NCI-H748 (cell line): ENCODE measurements around the gene ZNF800.

Experiments used
- DNase-seq: peaks from one replicate; lab custom pipeline; 2025; ENCODE audit not compliant: unreplicated experiment; lab: John Stamatoyannopoulos, UW

The ZNF800 gene

DNA sequence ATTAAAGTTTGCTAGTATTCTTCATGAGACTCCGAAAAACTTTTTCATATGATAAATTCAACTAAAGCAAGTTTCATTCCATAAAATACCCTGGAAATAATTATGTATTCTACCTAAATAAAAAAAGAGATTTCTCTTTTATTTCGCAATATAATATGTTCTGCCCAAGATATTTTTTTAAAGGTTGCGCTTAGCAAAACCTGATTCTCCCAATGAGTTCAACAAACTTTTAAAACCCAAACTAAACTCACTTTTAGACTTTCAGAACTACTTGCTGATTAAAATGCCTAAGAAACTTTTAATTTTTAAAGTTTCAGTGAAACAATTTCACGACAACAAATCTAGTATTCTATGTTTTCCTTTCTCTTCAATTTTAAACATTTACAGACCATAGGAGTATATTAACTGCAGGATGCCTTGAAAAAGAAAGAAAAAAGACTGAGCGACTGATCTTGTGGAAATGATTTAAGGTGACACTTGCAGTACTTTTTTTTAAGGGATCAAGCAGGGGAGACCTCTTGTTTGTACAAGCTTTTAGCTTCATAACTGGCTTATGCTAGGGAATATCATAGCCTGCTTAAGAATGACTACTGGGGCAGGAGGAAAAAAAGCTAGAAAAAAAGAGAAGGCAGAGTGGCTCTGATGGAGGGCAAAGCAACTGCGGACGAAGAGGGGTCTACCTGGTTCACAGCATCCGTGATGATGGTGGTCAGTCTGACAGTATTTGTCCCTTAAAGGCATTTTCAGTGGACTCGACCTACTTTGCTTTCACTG, 1.5 kb downstream of the ZNF800 start:
- DNase-seq, result no peak

- DNase-seq, result no peak
These were observed 2.2 kb downstream of the ZNF800 start for GRCh38 chr7:127390186-127390816.

GRCh38 chr7:127389321-127389720, 3.2 kb downstream of the ZNF800 start:
- DNase-seq, result no peak

DNA sequence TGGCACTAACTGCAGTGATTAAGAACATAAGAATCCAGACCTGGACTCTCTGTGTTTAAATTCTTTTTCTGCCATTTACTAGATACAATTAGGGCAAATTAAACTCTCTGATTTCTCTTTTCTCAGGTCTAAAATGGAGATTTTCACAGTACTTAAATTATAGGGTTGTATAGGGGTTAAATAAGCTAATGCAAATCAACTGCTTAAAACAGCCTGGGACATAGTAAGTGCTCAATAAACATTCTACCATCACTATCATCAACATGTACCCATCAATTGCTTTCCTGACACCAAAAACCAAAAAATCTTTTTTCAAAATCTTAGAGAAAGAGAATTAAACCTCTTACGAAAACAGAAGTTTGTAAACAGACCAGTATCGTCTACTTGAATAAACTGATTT, 4.5 kb downstream of the ZNF800 start:
- no peak for DNase-seq

- DNase-seq, result no peak
These were observed 9.2 kb downstream of the ZNF800 start for GRCh38 chr7:127383123-127383835.

DNA sequence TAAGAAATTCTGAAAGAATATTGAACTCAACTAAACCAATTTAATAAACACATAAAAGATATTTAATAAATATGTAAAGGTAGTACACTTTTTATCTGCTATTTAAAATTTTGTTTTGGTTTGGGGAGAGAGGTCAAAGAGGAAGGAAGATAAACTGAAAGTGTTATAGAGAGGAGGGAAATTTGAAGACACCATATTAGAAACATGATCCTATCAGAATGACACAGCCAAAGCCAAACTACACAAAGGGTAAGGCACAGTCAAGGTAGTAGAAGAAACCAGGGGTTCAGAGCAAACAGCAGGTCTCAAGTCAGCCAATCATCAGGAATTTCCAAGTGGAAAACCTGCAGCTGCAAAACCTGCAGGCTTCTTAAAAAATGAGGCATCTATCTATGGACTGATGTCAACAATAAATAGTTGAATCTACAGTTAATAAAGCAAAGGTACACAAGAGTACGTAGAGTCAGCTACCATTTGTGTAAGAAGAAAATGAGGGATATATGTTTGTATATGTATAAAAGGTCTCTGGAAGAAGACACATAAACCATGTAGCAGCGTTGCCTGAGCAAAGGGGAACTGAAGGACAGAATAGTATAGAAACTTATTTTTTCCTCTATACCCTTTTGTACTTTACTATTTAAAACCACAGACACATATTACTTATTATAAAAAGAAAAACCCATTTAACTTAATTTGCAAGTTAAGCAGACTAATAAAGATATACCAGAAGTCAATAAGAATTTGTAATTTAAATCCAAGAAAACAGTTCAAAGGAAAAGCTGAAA, 10.0 kb downstream of the ZNF800 start:
- DNase-seq, result no peak

- DNase-seq, result no peak
These were observed 12.0 kb downstream of the ZNF800 start for GRCh38 chr7:127380479-127380878.

- DNase-seq, result no peak
These were observed 12.9 kb downstream of the ZNF800 start for GRCh38 chr7:127379642-127380041.

DNA sequence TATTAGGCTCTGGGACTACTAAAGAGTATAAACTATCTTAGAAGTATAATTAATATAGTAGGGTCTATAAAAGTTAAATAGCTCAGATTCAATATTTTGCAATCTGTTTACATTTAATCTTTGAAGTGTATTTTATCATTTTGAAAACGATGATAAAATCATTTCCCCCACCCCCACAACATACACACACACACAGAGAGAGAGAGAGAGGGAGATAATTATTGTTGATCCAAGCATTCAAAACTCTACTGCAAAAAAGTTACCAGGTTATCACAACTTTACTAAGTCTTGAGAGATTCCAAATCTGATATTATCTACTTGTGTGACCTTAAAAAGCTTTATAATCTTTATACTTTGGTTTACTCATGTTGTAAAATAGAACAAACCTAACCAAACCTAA, 14.0 kb downstream of the ZNF800 start:
- DNase-seq, result no peak

GRCh38 chr7:127377425-127377824, 15.1 kb downstream of the ZNF800 start:
- DNase-seq, result no peak

GRCh38 chr7:127375631-127376030, 16.9 kb downstream of the ZNF800 start:
- DNase-seq, result no peak

DNA sequence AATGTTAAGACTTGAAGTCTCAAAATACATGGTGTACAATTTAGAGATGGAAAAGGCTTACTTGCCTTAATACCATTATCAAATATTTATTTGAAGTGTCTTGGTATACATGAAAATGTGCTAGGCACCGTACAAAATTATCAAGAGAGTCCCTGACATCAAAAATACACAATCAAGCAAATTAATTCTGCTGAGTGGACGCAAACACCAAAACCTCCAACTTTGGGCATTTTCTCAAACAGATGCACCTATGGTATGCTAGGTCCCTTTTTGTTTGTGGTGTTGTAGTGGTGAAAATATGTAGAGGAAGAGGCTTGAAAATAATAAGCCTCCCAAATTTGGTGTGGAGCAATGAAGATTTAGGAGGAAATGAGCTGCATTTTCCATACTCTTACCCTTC, 24.8 kb downstream of the ZNF800 start:
- DNase-seq, result no peak

- no peak for DNase-seq
These were observed 25.8 kb downstream of the ZNF800 start for GRCh38 chr7:127366680-127367079.

- DNase-seq, result no peak
These were observed 26.6 kb downstream of the ZNF800 start for GRCh38 chr7:127365957-127366315.

GRCh38 chr7:127365164-127365956, 27.1 kb downstream of the ZNF800 start:
- no peak for DNase-seq

DNA sequence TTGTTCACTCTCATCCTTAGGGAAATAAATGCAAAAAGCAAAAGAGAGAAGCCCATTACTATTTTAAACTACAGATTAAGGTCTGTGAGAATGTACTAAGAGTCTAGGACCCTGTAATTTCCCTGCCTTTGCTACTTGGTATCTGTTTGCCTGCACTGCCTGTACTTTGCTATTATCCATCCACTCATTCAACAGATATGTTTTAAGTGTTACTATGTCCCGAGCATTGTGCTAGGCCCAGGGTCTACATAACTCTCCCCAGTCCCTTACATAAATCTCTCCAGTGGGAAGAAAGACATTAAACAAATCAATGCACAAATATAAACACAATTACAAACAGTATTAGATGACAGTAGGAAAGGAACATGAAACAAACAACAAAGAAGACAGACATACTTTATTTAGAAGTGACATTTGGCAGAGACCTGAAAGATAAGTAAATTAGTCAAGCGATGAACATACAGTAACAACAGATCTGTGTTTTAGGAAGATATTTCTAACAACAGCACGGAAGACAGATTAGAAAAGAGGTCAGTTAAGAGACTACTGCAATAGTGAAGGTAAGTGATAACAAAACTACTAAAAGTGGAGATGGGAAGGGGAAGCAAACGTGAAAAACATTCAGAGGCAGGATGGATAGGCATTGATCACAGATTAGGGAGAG, 30.0 kb downstream of the ZNF800 start:
- no peak for DNase-seq

DNA sequence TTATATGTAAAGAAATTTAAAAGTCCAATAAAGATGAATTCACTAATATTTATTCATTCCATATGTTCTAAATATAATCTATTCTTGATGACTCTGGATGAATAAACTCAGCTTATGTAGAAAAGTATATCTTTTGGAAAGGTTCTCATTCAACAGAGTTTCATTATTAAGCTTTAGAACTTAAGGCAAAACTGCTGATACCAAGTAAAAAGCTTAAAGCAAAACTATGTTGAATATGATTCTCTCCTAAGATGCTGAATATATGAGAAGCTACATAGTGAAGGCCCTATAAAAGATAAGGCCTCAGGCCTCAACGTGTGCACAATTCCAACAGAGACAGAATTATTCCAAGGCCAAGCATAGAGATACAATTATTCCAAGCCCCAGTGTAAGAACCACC, 30.8 kb downstream of the ZNF800 start:
- DNase-seq, result no peak

DNA sequence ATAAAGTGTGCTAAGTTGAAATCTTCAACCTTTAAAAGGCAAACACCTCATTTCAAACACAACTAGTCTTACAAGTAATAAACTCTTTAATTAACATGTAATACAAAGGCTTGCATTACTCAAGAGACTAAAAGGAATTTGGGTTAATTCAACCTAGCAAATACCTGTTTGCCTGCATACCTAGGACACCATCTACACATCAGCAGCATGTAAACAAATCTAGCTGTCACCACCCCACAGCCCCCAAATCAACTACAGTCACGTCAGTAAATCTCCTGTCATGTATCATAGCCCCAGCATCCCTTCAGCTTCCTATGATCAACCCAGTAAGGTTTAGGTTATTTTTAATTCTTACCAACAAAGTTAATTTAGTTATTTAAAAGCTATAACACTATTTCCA, 33.5 kb downstream of the ZNF800 start:
- DNase-seq, result no peak

DNA sequence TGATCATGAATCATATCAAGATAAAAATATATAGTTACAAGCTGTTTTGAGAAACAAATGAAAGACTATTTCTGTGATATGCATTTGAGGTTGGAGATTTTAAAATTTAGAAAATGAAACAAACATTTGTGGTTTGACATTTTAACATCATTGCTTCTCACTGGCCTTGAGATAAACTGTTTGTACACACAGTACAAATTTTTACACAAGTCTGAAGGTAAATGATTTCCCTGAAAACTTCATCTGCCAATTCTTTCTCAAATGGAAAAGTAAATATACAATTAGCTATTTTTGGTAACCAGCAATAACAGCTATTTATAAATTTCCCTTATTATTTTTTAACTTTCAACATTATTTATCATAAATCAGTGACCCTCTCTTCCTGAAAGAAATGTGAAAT, 38.6 kb downstream of the ZNF800 start:
- no peak for DNase-seq

DNA sequence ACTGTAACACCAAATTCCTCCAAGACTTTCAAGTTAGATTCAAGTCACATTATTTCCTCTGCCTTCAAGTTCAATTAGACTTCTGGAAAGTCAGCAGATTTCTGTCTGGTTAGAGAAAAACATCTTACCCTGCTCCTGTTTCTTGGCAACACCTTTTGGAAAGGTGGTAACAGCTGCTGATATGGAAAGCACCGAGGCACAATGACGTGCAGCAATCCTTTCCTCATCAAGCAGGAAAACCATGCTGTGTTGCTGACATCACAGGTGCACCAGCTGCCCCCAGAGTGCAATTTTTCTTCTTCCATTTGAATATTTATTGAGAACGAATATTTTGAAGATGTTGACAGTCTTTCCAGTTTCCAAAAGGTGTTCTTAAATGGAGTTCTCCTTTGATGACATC, 41.9 kb downstream of the ZNF800 start:
- DNase-seq, result no peak
